ENCODE results near the gene AKNA. TPM values are rescaled to one million over a fixed set of nuclear protein-coding genes. Genes with fewer than 3 reads are reported as not detected.

AKNA gene
- total RNA-seq, 3 donors from 2014 or later: 77.2 to 81.7 (median 80.6) TPM

DNA sequence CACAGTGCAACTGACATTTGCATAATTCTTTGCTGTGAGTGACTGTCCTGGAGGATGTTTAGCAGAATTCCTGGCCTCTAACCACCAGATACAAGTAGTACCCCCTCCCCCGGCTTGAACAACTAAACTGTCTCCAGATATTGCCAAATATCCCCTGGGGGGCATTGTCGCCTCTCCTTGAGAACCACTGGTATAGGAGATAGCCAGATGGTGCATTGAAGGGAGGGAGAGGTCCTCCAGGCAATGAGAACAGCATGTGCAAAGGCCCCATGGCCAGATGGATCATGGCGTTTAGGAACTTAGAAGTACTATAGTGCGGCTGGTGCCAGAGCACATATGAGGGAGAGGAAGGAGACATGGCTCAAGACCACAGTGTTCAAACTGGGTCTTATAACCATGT, 83.8 kb downstream of the AKNA start:
- no peak for ATAC-seq
- Mint-ChIP-seq H3K27me3 (ENCODE audit: low read depth) (peaks cover 9% of the 10 kb centered on the region), H3K36me3 (ENCODE audit: insufficient read depth) (no peaks in the 10 kb centered on the region), H3K4me3 (no peak overlapping the region), H3K4me1 (ENCODE audit: low read depth) (peaks cover 4% of the 10 kb centered on the region), H3K9me3 (no peaks in the 10 kb centered on the region)
- DNase-seq: no peak

DNA sequence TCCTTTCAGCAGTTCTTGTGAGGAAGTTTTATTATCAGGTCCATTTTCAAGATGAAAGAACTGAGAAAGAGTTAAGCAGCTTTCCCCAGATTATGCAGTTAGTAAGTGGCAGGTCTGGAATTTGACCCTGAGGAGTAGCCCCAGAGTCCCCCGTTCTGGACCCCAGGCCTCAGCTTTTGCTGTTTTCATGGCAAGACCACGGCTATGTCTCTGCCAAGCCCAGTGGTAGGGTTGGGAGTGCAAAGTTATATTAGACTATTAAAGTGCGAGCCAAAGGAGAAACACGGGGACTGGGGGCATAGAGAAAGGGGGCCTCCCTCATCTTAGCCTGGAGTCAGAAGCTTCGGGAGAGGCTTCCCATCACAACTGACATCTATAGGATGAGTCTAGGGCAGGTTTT, 84.2 kb downstream of the AKNA start:
- Mint-ChIP-seq H3K36me3 (ENCODE audit: insufficient read depth) (no peaks in the 10 kb centered on the region), H3K9me3 (no peaks in the 10 kb centered on the region), H3K4me1 (ENCODE audit: low read depth) (peaks cover 4% of the 10 kb centered on the region), H3K4me3 (no peak overlapping the region), H3K27me3 (ENCODE audit: low read depth) (peaks cover 9% of the 10 kb centered on the region)
- no peak for ATAC-seq
- no peak for DNase-seq

DNA sequence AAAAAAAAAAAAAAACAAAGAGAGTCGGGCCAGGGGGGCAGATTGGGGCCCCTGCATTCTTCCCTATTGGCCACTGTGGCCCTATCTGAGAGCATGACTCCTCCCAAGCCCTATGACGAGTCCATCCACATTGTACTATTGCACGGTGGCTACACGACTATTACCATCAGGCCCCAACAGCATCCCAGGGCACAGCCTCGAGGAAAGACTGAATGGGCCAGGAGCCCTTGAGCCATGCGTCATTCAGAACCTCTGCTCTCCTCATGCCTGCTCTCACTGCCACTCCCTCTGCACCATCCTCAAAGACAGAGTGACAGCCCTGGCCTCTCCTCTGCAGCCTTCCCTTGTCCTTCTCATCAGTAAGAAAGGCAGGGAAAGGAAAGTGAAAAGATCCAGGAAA, 85.1 kb downstream of the AKNA start:
- ATAC-seq (no peak), DNase-seq (no peak)
- H3K27me3 Mint-ChIP-seq (ENCODE audit: low read depth): peaks cover 9% of the 10 kb centered on the region
- H3K9me3 Mint-ChIP-seq: no peaks in the 10 kb centered on the region
- peaks cover 4% of the 10 kb centered on the region for H3K4me1 Mint-ChIP-seq (ENCODE audit: low read depth)
- no peak overlapping the region for H3K4me3 Mint-ChIP-seq
- H3K36me3 Mint-ChIP-seq (ENCODE audit: insufficient read depth): no peaks in the 10 kb centered on the region

GRCh38 chr9:114301798-114302565, 85.8 kb downstream of the AKNA start:
- H3K4me3 Mint-ChIP-seq: no peak overlapping the region
- H3K27me3 Mint-ChIP-seq (ENCODE audit: low read depth): peaks cover 9% of the 10 kb centered on the region
- ATAC-seq (no peak), DNase-seq (no peak)
- no peaks in the 10 kb centered on the region for H3K36me3 Mint-ChIP-seq (ENCODE audit: insufficient read depth)
- no peaks in the 10 kb centered on the region for H3K9me3 Mint-ChIP-seq
- H3K4me1 Mint-ChIP-seq (ENCODE audit: low read depth): peaks cover 4% of the 10 kb centered on the region

- H3K36me3 Mint-ChIP-seq (ENCODE audit: insufficient read depth): no peaks in the 10 kb centered on the region
- peaks cover 4% of the 10 kb centered on the region for H3K4me1 Mint-ChIP-seq (ENCODE audit: low read depth)
- peaks cover 9% of the 10 kb centered on the region for H3K27me3 Mint-ChIP-seq (ENCODE audit: low read depth)
- peaks cover 4% of the 10 kb centered on the region for H3K9me3 Mint-ChIP-seq
- no peak overlapping the region for H3K4me3 Mint-ChIP-seq
- ATAC-seq: no peak
- no peak for DNase-seq
Observed at GRCh38 chr9:114300846-114301797, 86.7 kb downstream of the AKNA start.

DNA sequence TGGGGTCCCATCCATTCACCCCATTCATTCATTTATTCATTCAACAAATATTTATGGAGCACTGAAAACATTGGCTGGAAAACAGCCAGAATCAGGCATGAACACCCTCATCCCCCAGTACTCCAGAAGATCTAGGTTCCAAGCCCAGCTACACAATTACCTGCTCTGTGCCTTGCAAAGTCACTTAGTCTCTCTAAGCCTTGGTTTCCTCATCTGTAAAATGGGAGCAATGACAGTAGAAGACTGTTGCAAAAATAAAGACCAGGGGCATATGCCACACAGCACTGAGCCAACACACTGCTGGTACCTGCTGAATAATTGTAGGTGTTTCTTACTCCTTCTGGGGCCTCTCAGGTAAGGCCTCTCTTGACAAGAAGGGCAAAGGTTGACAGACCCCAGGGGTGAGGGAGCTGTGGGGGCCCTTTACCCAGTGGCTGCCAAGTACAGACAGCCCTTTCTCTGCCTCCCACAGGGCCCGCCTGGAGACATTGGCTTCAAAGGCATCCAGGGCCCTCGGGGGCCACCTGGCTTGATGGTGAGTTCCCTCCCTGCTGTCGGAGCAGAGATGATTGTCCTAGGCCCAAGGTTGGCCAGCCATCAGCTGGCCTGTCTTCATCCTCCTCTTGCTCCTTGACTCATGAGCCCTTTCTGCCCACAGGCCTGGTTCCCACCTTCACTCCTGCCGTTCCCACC, 87.5 kb downstream of the AKNA start:
- H3K4me1 Mint-ChIP-seq (ENCODE audit: low read depth): no peaks in the 10 kb centered on the region
- DNase-seq: no peak
- no peak overlapping the region for H3K4me3 Mint-ChIP-seq
- peaks cover 10% of the 10 kb centered on the region for H3K9me3 Mint-ChIP-seq
- H3K27me3 Mint-ChIP-seq (ENCODE audit: low read depth): peaks cover 9% of the 10 kb centered on the region
- H3K36me3 Mint-ChIP-seq (ENCODE audit: insufficient read depth): peaks cover 3% of the 10 kb centered on the region
- ATAC-seq: no peak

DNA sequence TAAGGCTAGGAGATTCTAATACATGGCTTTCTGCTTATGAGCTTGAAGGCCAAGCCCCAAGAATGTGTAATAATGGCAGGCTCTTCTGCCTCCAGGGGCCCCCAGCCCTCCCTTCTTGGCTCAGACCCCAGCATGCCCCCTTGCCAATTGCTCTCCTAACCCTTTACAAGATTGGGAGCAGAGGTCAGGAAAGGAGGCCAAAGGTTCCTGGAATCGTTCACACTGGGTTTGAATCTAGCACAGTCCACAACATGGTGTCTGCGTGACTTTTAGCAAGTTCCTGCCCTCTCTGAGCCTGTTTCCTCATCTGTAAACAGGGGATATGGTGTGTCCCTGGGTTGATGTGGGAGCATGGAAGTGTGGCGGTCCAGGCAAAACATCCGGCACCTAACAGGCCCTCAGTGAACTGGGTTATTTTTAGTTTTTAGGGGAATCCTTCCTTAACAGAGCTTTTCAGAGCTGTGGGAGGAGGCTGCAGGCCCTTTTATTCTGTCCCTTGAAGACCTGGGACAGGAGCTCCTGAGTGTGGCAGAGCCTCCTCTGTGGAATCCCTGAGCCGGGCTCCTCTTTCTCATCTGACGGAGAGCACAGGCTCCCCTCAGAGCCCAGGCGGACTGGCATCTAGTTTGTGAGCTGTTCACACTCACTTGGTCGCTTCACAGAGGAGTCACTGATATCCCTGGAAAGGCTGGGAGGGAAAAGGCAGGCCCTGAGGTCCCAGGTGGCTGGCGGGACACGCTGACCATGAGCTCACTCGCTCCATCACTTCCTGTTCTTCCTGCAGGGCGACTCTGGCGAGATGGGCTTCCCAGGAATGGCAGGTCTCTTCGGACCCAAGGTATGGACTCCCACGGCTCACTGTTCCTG, 88.3 kb downstream of the AKNA start:
- no peak for DNase-seq
- Mint-ChIP-seq H3K9me3 (peaks cover 17% of the 10 kb centered on the region), H3K4me3 (no peak overlapping the region), H3K36me3 (ENCODE audit: insufficient read depth) (peaks cover 3% of the 10 kb centered on the region), H3K27me3 (ENCODE audit: low read depth) (peaks cover 9% of the 10 kb centered on the region), H3K4me1 (ENCODE audit: low read depth) (no peaks in the 10 kb centered on the region)
- no peak for ATAC-seq

- H3K9me3 Mint-ChIP-seq: peaks cover 18% of the 10 kb centered on the region
- DNase-seq: no peak
- H3K4me3 Mint-ChIP-seq: no peak overlapping the region
- peaks cover 3% of the 10 kb centered on the region for H3K36me3 Mint-ChIP-seq (ENCODE audit: insufficient read depth)
- peaks cover 3% of the 10 kb centered on the region for H3K27me3 Mint-ChIP-seq (ENCODE audit: low read depth)
- no peak for ATAC-seq
- no peaks in the 10 kb centered on the region for H3K4me1 Mint-ChIP-seq (ENCODE audit: low read depth)
Observed at GRCh38 chr9:114296338-114296737, 91.4 kb downstream of the AKNA start.

DNA sequence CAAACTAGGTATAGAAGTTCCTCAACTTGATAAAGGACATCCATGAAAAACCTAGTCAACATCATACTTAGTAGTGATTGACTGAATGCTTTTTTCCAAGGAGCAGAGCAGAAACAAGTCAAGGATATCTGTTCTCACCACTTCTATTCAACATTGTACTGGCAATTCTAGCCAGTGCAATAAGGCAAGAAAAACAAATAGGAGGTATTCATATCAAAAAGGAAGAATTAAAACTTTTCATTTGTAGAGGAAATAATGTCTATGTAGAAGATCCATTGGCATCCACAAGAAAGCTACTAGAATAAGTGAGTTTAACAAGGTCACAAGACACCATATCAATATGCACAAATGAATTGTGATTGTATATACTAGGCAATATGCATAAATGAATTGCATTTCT, 93.1 kb downstream of the AKNA start:
- Mint-ChIP-seq H3K4me1 (ENCODE audit: low read depth) (peaks cover 4% of the 10 kb centered on the region), H3K27me3 (ENCODE audit: low read depth) (peaks cover 4% of the 10 kb centered on the region), H3K36me3 (ENCODE audit: insufficient read depth) (peaks cover 3% of the 10 kb centered on the region), H3K4me3 (no peak overlapping the region), H3K9me3 (peaks cover 18% of the 10 kb centered on the region)
- DNase-seq: no peak
- ATAC-seq: no peak

GRCh38 chr9:114291886-114292590, 95.7 kb downstream of the AKNA start:
- H3K36me3 Mint-ChIP-seq (ENCODE audit: insufficient read depth): peaks cover 3% of the 10 kb centered on the region
- no peak for DNase-seq
- H3K4me1 Mint-ChIP-seq (ENCODE audit: low read depth): peaks cover 4% of the 10 kb centered on the region
- ATAC-seq: no peak
- H3K27me3 Mint-ChIP-seq (ENCODE audit: low read depth): peaks cover 4% of the 10 kb centered on the region
- H3K4me3 Mint-ChIP-seq: no peak overlapping the region
- H3K9me3 Mint-ChIP-seq: peaks cover 18% of the 10 kb centered on the region

GRCh38 chr9:114291064-114291474, 96.7 kb downstream of the AKNA start:
- peaks cover 4% of the 10 kb centered on the region for H3K4me1 Mint-ChIP-seq (ENCODE audit: low read depth)
- H3K36me3 Mint-ChIP-seq (ENCODE audit: insufficient read depth): peaks cover 3% of the 10 kb centered on the region
- H3K4me3 Mint-ChIP-seq: no peak overlapping the region
- ATAC-seq: peak; percentile 37 to 54
- DNase-seq: peak; percentile 68
- peaks cover 13% of the 10 kb centered on the region for H3K9me3 Mint-ChIP-seq
- peaks cover 4% of the 10 kb centered on the region for H3K27me3 Mint-ChIP-seq (ENCODE audit: low read depth)

GRCh38 chr9:114290561-114290986, 97.2 kb downstream of the AKNA start:
- DNase-seq (no peak), ATAC-seq (no peak)
- Mint-ChIP-seq H3K4me3 (no peak overlapping the region), H3K36me3 (ENCODE audit: insufficient read depth) (no peaks in the 10 kb centered on the region), H3K27me3 (ENCODE audit: low read depth) (peaks cover 4% of the 10 kb centered on the region), H3K9me3 (peaks cover 10% of the 10 kb centered on the region), H3K4me1 (ENCODE audit: low read depth) (peaks cover 4% of the 10 kb centered on the region)

Measured in activated T-cell treated with anti-CD3 and anti-CD28 coated beads, Interleukin-2, amount 50 U/mL, for 4 hours (primary cell).